ENCODE data around the gene PNPLA2. TPM values are rescaled to one million over a fixed set of nuclear protein-coding genes. Genes with fewer than 3 reads are reported as not detected.

The PNPLA2 gene
- total and polyA plus RNA-seq, 2 donors from 2014 or later, result 67.9 to 173 TPM

DNA sequence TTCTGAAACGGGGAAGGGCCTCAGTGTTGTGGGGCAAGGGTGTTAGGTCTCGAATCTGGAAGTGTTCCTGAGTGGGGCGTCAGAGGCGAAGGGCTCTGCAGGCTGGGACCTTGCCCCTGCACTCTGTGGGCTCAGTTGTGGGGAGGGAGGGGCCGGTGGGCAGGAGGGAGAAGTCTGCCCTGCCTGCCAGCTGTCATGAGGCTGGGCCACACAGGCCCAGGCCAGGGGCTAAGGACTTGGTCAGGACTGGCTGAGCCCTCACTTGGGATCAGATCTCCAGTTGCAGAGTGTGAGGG is 9.1 kb downstream of the PNPLA2 start, which contains the start of gene CRACR2B:
CRACR2B (plus strand) TSS at position 23 of the 296 bp plus-strand sequence. CDS start 689 bp downstream, outside the sequence.
- Histone ChIP-seq H3K4me1 (ENCODE audit: control insufficient read depth in 2 of 3, insufficient read depth in 2 of 3, low read depth in 1 of 3, low read length in 3 of 3) (peaks cover 0 to 45% (median 15%) of the 10 kb centered on the region in 3 donors), H3K4me3 (ENCODE audit: low read length in 3 of 3) (peak within 1 kb of the TSS in 1 of 3 donors; percentile 21), H3K36me3 (ENCODE audit: control insufficient read depth in 2 of 3, insufficient read depth in 3 of 3, low read length in 3 of 3) (no peaks in the 10 kb centered on the region), H3K9ac (ENCODE audit: low read length in 3 of 3) (peak within 1 kb of the TSS in 2 of 3 donors; percentile 6 to 46), H3K27me3 (ENCODE audit: control insufficient read depth, insufficient read depth, low read length) (no peaks in the 10 kb centered on the region), H3K9me3 (ENCODE audit: control insufficient read depth in 2 of 3, insufficient read depth in 1 of 3, low read length in 3 of 3) (no peaks in the 10 kb centered on the region), H3K27ac (ENCODE audit: low read depth in 2 of 2, low read length in 2 of 2) (peak within 1 kb of the TSS; percentile 23 to 63)
- intact Hi-C loops (cut with DNase I), result no loop called here
- FAIRE-seq (no peak), DNase-seq (no peak)
- TF ChIP-seq CTCF (IDR thresholded peaks at IDR 0.05; ENCODE audit: borderline replicate concordance, extremely low read depth, insufficient read depth), result no peak

GRCh38 chr11:828506-829175 is 9.9 kb downstream of the PNPLA2 start:
- peak overlapping the region in 1 of 3 donors; percentile 51 for H3K4me3 ChIP-seq (ENCODE audit: low read length in 3 of 3)
- H3K36me3 ChIP-seq (ENCODE audit: control insufficient read depth in 2 of 3, insufficient read depth in 3 of 3, low read length in 3 of 3), result no peaks in the 10 kb centered on the region
- no peaks in the 10 kb centered on the region for H3K27me3 ChIP-seq (ENCODE audit: control insufficient read depth, insufficient read depth, low read length)
- DNase-seq, result no peak
- no peak for TF ChIP-seq CTCF (IDR thresholded peaks at IDR 0.05; ENCODE audit: borderline replicate concordance, extremely low read depth, insufficient read depth)
- peaks cover 0 to 45% (median 15%) of the 10 kb centered on the region in 3 donors for H3K4me1 ChIP-seq (ENCODE audit: control insufficient read depth in 2 of 3, insufficient read depth in 2 of 3, low read depth in 1 of 3, low read length in 3 of 3)
- H3K9ac ChIP-seq (ENCODE audit: low read length in 3 of 3), result peak overlapping the region in 1 of 3 donors; percentile 46
- FAIRE-seq, result no peak
- intact Hi-C loops (cut with DNase I), result no loop called here
- no peaks in the 10 kb centered on the region for H3K9me3 ChIP-seq (ENCODE audit: control insufficient read depth in 2 of 3, insufficient read depth in 1 of 3, low read length in 3 of 3)
- peak overlapping the region; percentile 23 to 63 for H3K27ac ChIP-seq (ENCODE audit: low read depth in 2 of 2, low read length in 2 of 2)

DNA sequence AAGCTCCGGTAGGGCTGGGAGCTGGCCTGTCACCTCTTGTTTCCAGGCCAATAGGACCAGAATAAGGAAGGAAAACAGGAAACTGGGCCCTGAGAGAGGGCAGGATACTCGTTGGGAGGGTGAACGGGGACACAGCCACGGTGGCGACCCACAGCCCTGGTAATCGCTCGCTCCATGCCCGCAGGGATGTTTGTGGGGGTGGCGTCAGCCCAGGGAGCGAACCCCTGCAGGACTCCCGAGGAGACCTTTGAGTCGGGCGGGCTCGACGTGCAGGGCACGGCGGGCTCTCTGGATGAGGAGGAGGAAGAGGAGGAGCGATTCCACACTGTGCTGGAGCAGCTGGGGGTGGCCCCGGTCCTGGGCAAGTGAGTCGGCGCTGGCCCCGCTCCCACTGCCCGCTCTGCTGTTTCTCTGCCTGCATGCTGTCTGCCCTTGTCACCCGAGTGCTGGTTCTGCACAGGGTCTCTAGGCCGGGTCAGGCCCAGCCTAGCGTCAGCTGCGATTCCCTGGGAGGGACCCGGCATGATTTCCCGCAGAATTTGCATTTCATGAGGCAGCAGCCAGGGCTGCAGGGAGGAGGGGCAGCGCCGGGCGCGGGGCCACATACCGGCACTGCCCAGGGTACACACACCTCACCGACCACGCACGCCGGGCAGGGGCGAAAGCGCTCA is 10.6 kb downstream of the PNPLA2 start:
- Histone ChIP-seq H3K9ac (ENCODE audit: low read length in 3 of 3) (peak overlapping the region in 1 of 3 donors; percentile 46), H3K27ac (ENCODE audit: low read depth in 2 of 2, low read length in 2 of 2) (peak overlapping the region; percentile 23 to 63), H3K9me3 (ENCODE audit: control insufficient read depth in 2 of 3, insufficient read depth in 1 of 3, low read length in 3 of 3) (no peaks in the 10 kb centered on the region), H3K36me3 (ENCODE audit: control insufficient read depth in 2 of 3, insufficient read depth in 3 of 3, low read length in 3 of 3) (no peaks in the 10 kb centered on the region), H3K4me3 (ENCODE audit: low read length in 3 of 3) (peak overlapping the region in 2 of 3 donors; percentile 45 to 51), H3K27me3 (ENCODE audit: control insufficient read depth, insufficient read depth, low read length) (no peaks in the 10 kb centered on the region), H3K4me1 (ENCODE audit: control insufficient read depth in 2 of 3, insufficient read depth in 2 of 3, low read depth in 1 of 3, low read length in 3 of 3) (peaks cover 0 to 49% (median 17%) of the 10 kb centered on the region in 3 donors)
- FAIRE-seq, result no peak
- DNase-seq, result peak in 1 of 5 donors; percentile 92
- intact Hi-C loops (cut with DNase I), result no loop called here
- TF ChIP-seq CTCF (IDR thresholded peaks at IDR 0.05; ENCODE audit: borderline replicate concordance, extremely low read depth, insufficient read depth), result no peak

Measured in kidney (tissue), 14 donors.